GM19324 (cell line): ENCODE data around the gene WASHC2C.
"Not testable (repeated sequence)": the region's sequence is repeated elsewhere in the genome, so short reads cannot be mapped to it uniquely, and the experiment has no call there.

Source experiments
- ATAC-seq: cut with Tn5 transposase; IDR thresholded peaks from one replicate; pipeline ENCODE4 v1.9.1; 2021; ENCODE audit warnings: mild to moderate bottlenecking, moderate library complexity; ENCODE audit not compliant: unreplicated experiment, low FRiP score

Gene WASHC2C

GRCh38 chr10:45726703-45727420, at the start of gene WASHC2C:
WASHC2C (plus strand) TSS chr10:45727266; CDS start chr10:45727318, 52 bp downstream.
- peak; percentile 97 for ATAC-seq

- ATAC-seq, result not testable (repeated sequence)
These were observed 48.6 kb upstream of the WASHC2C start for GRCh38 chr10:45678467-45678866.

GRCh38 chr10:45710200-45710796, 16.8 kb upstream of the WASHC2C start:
- ATAC-seq, result not testable (repeated sequence)

GRCh38 chr10:45711223-45711622, 15.8 kb upstream of the WASHC2C start:
- not testable (repeated sequence) for ATAC-seq

- ATAC-seq, result not testable (repeated sequence)
These were observed 10.0 kb upstream of the WASHC2C start for GRCh38 chr10:45717053-45717452.

DNA sequence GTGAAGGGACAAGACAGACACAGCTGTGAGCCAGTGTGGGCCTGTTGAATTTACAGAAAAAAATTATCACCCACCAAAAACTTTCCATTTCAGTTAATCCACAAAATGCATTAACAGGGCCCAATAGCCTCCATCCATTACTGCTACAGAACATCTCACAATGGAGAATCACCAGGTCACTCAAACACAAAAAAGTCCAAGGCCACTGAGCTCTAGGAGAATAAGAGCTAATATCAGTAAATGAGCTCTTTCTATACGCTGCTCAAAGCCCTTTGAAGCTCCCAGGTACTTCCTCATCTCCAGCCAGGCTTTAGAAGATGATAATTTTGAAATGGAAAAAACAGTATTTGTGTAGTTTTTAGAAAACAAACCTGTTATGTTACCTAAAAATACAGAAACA, 9.4 kb upstream of the WASHC2C start:
- not testable (repeated sequence) for ATAC-seq

DNA sequence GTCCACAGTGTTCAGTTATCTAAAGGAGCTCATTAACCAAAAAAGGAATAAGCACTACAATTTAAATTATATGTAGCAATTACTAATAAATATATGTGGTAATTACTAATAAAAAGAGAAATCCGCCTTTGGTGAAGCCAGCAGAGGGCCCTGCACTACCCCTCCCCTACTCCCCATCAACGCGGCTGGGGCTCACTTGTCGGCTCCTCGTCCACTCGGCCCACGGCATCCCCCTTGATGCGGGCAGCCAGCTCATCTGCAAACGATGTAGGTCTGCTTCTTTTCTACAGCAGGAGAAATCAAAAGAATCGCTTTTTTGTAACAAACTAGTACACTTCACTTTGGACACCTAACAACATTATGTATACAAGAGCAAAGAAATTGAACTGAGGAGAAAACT, 5.6 kb upstream of the WASHC2C start:
- ATAC-seq, result not testable (repeated sequence)

DNA sequence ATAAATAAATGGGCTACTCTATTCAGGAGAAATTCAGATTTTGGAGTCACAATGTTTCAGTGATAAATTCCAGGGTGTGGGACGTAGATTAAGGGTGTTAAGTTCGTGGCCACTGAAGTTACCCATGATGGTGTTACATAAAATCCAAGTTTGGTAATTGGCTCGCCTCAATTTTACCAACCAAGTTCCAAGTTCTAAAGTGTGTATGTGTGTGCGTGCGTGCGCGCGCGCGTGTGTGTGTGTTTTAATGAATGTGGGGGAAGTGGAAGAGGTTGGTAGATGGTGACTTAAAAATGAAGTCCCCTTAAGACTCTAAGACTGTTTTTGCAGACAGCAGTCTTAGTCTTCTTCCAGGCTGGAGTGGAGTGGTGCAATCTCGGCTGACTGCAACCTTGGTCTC, 3.2 kb upstream of the WASHC2C start:
- ATAC-seq, result not testable (repeated sequence)

DNA sequence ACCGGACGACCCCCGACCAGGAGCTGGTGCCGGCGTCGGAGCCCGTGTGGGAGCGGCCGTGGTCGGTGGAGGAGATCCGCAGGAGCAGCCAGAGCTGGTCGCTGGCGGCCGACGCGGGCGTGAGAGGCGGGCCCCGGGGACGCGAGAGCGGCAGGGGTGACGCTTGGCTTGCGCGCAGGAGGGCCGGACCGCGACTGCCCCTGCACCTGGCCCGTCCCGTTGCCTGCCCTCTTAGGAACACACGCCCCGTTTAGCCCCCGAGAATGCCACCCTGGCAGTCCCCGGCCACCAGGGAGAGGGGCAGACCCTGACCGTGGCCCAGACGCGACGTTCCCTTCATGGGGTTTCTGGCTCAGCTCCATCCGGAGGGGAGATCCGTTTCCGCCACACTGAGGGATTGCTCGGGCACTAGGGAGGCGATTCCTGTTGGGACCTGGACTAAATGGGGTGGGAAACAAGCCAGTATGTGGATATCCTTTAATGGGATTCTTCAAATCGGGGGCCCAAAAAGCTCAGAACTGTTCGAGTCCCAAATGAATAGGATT, 427 bp downstream of the WASHC2C start:
- peak; percentile 62 for ATAC-seq

GRCh38 chr10:45734449-45734848, 7.4 kb downstream of the WASHC2C start:
- not testable (repeated sequence) for ATAC-seq

- not testable (repeated sequence) for ATAC-seq
These were observed 7.8 kb downstream of the WASHC2C start for GRCh38 chr10:45734867-45735266.

GRCh38 chr10:45741559-45741958, 14.5 kb downstream of the WASHC2C start:
- ATAC-seq, result not testable (repeated sequence)

GRCh38 chr10:45742014-45742413, 14.9 kb downstream of the WASHC2C start:
- not testable (repeated sequence) for ATAC-seq

GRCh38 chr10:45751141-45751540, 24.1 kb downstream of the WASHC2C start:
- not testable (repeated sequence) for ATAC-seq

- ATAC-seq, result not testable (repeated sequence)
These were observed 25.1 kb downstream of the WASHC2C start for GRCh38 chr10:45752210-45752609.

- not testable (repeated sequence) for ATAC-seq
These were observed 27.0 kb downstream of the WASHC2C start for GRCh38 chr10:45753979-45754495.

DNA sequence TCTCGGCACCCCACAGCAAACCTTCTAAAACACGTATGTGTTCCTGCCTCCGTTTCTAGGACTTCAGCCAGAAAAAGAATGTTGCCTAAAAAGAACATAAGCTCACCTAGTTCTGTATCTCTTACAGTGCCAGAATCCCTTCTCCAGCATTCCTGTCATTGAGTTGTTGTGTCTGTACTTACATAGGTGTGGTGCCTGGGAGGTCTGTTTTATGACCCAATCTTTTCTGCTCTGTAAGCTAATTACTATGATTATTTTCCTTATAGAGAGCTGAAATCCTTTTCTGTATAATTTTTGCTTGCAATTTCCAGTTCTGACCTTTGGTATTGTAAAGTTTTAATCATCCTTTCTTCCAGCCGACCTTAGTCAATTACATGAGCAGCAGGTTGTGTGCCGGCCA, 28.0 kb downstream of the WASHC2C start:
- ATAC-seq, result not testable (repeated sequence)

- not testable (repeated sequence) for ATAC-seq
These were observed 29.0 kb downstream of the WASHC2C start for GRCh38 chr10:45756065-45756464.

GRCh38 chr10:45757661-45758396, 30.8 kb downstream of the WASHC2C start:
- not testable (repeated sequence) for ATAC-seq

GRCh38 chr10:45761622-45762021, 34.6 kb downstream of the WASHC2C start:
- ATAC-seq, result not testable (repeated sequence)

DNA sequence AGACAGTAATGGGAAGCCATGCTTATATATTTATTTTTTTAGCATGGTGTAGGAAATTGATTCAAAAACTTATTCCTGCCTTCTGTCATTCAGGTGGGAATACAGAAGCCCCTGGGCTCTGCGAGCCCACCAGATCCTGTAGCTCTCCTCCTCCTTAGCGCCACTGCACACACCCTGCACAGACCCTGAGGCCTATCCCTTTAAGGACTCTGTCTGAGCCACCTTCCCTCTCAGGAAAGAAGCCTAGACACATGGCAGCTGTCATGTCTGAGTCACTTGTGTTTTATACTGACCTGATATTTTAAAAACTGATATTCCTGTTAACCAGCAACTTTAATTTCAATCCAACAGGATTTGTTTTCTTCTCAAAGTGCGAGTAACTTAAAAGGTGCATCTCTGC, 36.0 kb downstream of the WASHC2C start:
- not testable (repeated sequence) for ATAC-seq
